HG03095 (cell line): ENCODE measurements around the gene F11R.
A peak's percentile ranks its signal among the peaks of the same experiment; 100 is the strongest.
"Not testable (repeated sequence)": the region's sequence is repeated elsewhere in the genome, so short reads cannot be mapped to it uniquely, and the experiment has no call there.

Experiments used
- ATAC-seq: cut with Tn5 transposase; IDR thresholded peaks from one replicate; pipeline ENCODE4 v1.9.1; 2021; ENCODE audit warnings: moderate library complexity; ENCODE audit not compliant: unreplicated experiment

The F11R gene

GRCh38 chr1:161020509-161021164, at the start of gene F11R:
F11R (minus strand) TSS chr1:161021152; CDS start chr1:161021073, 79 bp downstream.
- peak; percentile 29 for ATAC-seq

DNA sequence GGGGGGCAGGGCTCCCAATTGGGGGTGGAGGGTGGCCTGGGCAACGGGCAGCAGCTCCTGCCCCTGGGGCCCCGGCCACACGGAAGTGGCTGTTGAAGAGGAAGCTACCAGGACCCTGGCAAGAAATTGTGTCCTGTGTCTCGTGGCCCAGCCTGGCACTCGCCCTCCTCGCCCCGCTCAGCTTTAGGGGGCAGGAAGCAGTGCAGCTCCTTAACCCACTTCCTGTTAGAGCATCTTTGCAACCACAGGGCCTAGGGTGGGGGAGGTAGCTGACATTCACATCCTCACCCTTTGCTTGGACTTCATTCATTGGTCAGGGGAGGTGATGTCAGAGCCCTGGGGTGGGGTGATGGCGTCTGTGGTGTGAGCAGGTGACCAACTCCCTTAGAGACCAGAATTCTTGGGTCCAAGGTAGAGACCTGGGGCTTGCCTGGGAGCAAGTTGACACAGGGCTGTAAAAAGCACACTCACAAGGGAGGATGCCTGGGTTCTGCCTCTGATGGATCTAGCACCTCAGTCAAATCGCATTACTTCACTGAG, 48.8 kb upstream of the F11R start, which contains the start of gene ARHGAP30:
ARHGAP30 (minus strand) TSS at position 161 of the 540 bp plus-strand sequence. CDS start 267 bp downstream, outside the sequence.
- peak; percentile 87 for ATAC-seq

GRCh38 chr1:161069241-161069640, 48.3 kb upstream of the F11R start:
- no peak for ATAC-seq

DNA sequence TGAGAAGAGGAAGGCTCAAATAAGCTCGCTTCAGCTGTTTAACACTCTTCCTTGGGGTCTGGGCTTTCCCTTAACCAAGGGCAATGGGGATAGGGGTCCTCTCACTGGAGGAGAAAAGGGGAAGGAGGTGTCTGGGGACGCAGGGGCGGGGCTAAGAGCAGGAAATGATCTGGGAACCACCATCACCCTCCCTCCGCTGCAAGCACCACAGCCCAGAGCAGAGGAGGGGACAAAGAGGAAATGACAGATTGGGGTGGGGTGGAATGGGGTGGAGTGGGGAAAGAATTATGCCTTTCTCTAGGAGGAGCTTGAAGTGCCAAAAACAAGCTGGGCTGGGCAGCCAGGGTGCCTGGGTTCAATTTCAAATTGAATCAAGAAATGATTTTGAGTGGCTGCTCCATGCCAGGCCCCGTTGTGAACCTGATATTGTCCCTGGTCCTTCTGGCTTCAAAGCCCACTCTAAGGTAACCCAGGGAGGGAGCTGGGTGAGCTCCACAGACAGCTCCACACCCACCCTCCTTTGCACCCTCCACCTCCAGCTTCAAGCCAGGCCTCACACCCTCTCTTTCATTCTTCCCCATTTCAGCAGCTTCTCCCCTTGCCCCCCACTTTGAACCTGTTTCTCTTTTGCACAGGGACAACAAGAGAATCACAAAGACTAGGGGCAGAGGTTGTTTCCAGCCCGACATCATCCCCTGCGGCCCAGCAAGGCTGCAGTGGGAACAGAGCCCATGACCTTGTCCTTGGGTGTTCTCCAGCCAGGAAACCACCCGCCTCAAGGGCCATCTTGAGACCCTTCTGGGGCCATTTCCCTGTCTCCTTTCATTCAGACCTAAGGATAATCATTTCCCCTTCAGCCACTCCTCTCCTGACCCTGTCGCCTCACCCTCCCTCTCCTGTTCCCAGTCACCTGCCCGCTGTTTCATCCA, 47.6 kb upstream of the F11R start:
- ATAC-seq = peak; percentile 59

- ATAC-seq = no peak
Observed at GRCh38 chr1:161066694-161067093, 45.7 kb upstream of the F11R start.

- ATAC-seq = not testable (repeated sequence)
Observed at GRCh38 chr1:161065681-161066080, 44.7 kb upstream of the F11R start.

GRCh38 chr1:161063936-161064335, 43.0 kb upstream of the F11R start:
- not testable (repeated sequence) for ATAC-seq

GRCh38 chr1:161061419-161061818, 40.5 kb upstream of the F11R start:
- no peak for ATAC-seq

DNA sequence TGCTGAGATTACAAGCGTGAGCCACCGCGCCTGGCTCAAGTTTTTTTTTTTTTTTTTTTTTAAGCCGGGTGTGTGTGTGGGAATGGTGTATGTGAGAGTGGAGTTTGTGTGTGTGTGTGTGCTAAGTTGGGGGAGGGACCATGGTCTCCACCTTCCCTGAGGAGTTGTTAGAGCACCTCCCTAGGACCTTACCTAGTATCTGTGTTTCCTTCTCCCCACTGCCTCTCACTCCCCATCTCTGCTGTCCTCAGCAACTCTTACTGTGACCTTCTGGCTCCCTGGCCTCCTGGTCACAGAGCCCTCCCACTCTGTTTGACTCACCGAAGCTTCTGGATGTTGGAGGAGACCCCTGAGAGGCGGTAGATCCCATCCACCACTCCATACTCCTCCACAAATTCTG, 38.3 kb upstream of the F11R start:
- no peak for ATAC-seq

DNA sequence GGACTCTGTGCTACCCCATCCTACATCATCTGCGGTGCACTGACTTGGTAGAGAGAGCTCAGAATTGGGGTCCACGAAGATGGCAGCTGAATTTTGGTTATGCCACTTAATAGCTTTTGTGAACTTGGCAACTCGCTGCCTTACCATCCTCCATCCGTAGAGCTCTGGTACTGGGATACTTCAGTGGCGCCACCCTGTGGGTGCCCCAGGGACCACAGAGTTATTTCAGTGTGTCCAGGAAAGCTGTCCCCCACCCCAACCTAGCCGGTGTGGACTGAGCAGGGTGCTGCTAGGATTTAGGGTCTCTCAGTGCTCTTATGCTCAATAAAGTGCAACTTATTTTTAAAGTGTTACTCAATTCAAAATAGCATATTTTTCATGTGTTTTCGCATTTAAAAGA, 33.9 kb upstream of the F11R start:
- no peak for ATAC-seq

- no peak for ATAC-seq
Observed at GRCh38 chr1:161054232-161054631, 33.3 kb upstream of the F11R start.

DNA sequence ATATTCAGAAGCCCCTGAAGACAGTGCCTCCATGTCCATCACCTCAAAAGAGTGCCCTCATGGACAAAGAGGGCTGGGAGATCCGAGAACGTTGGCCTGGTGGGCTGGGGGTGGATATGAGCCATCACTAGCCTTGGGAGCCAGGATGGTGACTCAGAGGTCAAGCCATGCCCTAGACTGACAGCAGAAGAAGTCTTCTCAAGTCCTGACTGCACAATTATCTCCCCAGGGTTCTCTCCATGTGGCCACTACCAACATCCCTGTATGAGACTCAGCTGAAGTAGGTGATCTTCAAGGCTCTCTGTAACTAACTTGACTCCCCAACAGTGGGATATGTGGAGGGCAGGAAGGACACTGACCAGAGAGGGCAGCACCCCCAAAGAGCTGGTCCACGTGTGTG, 31.9 kb upstream of the F11R start:
- ATAC-seq = no peak

GRCh38 chr1:161051219-161051618, 30.3 kb upstream of the F11R start:
- ATAC-seq = no peak

- no peak for ATAC-seq
Observed at GRCh38 chr1:161048949-161049722, 28.2 kb upstream of the F11R start.

DNA sequence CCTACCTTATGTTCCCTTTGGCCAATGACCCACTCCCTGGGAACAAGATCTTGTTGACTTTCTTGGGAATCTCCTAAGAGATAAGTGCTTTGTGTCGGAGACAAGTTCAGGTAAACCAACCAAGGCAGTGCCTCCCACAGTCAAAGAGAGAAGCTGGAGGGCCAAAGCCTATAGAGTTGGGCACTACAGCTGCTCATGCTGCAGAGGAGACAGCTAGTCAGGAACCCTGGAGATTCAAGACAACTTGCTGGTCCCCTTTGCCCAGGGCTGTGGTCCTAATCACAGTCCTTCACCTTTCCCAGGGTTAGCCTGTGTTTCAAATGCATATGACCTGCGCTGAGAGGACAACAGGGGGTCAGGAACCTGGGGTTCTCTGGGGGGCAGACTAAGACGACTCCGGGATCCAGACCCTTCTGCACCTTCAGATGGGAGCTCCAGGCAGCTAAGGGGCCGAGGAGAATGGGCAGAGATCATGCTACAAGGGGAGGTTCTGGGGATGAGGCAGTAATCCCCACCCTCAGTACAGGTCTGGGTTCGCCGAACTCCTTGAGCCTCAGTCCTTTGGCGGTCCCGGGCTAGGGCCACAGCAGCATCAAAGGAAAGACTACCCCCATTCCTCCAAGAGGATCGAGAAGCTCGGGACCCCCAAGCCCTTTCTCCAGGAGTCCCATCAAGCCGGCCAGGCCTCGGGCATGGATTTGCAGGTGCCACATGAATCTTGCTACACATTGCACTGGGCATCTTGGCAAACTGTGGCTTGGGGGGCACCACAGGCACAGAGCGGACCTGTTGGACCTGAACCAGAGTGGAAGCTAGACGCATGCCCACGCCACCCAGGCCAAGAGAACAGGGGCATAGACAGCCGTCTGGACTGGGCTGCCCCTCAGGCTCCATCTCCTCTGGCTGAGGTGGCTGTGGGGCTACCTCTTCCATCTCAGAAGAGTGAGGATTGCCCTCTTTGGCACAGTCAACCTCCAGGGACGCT, 26.8 kb upstream of the F11R start:
- no peak for ATAC-seq

DNA sequence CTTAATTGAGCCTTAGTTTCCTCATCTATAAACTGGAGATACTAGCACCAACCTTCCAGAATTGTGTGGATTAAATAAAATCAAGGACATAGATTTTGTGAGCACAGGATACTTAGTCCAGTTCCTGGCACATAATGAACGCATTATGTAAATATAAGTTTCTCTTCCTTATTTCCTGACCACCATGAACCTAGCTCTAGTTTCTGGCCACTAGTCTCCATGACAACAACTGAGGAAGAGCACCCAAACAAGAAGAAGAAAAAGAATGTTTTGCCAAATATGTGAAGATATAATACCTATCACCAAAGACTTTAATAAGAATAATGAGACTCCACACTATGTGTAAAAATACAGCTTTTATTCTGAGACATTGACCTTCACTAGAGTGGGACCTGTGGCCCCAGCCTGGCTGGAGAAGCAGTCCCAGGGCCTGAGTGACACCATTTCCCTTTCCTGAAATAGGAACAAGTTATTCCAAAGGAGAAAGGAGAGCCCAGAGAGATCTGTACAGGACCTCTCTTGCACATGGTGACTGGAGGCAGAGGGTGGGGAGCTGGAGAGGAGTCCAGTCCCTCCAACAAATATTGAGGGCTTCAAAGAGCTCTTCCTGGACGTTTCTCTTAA, 25.8 kb upstream of the F11R start:
- ATAC-seq = peak; percentile 34

- peak; percentile 45 for ATAC-seq
Observed at GRCh38 chr1:161045736-161046604, 25.0 kb upstream of the F11R start, which contains the start of gene USF1. USF1 (minus strand) TSS chr1:161045977; CDS start chr1:161043275, 2,702 bp downstream.
